ENCODE results near the gene EDA2R. TPM values are rescaled to one million over a fixed set of nuclear protein-coding genes. Genes with fewer than 3 reads are reported as not detected.

The EDA2R gene
- total RNA-seq, 1 experiment from 2014 or later: 0.05 TPM

GRCh38 chrX:66602381-66602938, 36.4 kb downstream of the EDA2R start:
- intact Hi-C loops (cut with micrococcal nuclease; ENCODE audit: unreplicated experiment): no loop called here
- Histone ChIP-seq H3K27me3 (ENCODE audit: control insufficient read depth, insufficient read depth, low read length) (no peaks in the 10 kb centered on the region), H3K27ac (ENCODE audit: low read length) (no peak overlapping the region), H3K36me3 (ENCODE audit: control insufficient read depth, insufficient read depth, low read length) (no peaks in the 10 kb centered on the region), H3K4me3 (ENCODE audit: low read depth in 2 of 2, low read length in 2 of 2) (no peak overlapping the region), H3K4me1 (ENCODE audit: control insufficient read depth, insufficient read depth, low read length) (no peaks in the 10 kb centered on the region), H3K9me3 (ENCODE audit: control insufficient read depth, insufficient read depth, low read depth, low read length) (no peaks in the 10 kb centered on the region)
- no peak for ATAC-seq
- TF ChIP-seq REST (IDR thresholded peaks at IDR 0.05; ENCODE audit: insufficient read depth in 1 of 2, low read depth in 2 of 2, low read length in 1 of 2): no peak
- TF ChIP-seq TCF7L2 (IDR thresholded peaks at IDR 0.05; ENCODE audit: low read depth, low read length): no peak
- no peak for TF ChIP-seq SIN3A (IDR thresholded peaks at IDR 0.05; ENCODE audit: borderline replicate concordance, insufficient read depth, low read depth, low read length)
- no peak for TF ChIP-seq POLR2AphosphoS5 (IDR thresholded peaks at IDR 0.05; ENCODE audit: low read depth, low read length)
- no peak for TF ChIP-seq CTCF (IDR thresholded peaks at IDR 0.05)
- ChIA-PET POLR2A (no interaction called here), CTCF (no interaction called here)
- BruUV-seq (replicated peaks): no TSS peak
- no peak for DNase-seq (ENCODE audit: low read depth, low spot score)
- in situ Hi-C loops (cut with HindIII; ENCODE audit: low pct_unique_long_range_greater_than_20kb, low sequenced_read_pairs): no loop called here

DNA sequence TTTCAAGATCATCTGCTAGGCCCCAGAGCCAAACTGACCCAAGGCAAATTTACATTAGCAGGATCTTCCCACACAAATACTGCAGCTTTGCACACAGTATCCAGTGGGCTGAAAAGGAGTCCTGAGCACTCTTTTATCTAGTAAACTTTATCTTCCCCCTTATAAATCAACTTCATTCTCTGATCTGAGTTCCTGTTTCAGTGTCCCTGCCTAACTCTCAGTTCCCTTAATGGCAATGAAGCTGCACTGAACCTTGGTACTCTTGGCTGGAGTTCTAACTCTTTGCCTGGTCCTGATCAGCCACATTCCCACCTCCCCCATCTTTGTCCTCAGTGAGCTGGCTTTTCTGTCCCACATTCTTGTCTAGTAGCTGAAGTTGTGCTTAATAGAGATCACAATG, 37.4 kb downstream of the EDA2R start:
- no peaks in the 10 kb centered on the region for H3K4me1 ChIP-seq (ENCODE audit: control insufficient read depth, insufficient read depth, low read length)
- no peak for DNase-seq (ENCODE audit: low read depth, low spot score)
- no peaks in the 10 kb centered on the region for H3K27me3 ChIP-seq (ENCODE audit: control insufficient read depth, insufficient read depth, low read length)
- ChIA-PET CTCF (no interaction called here), POLR2A (no interaction called here)
- intact Hi-C loops (cut with micrococcal nuclease; ENCODE audit: unreplicated experiment): no loop called here
- in situ Hi-C loops (cut with HindIII; ENCODE audit: low pct_unique_long_range_greater_than_20kb, low sequenced_read_pairs): no loop called here
- no peak overlapping the region for H3K27ac ChIP-seq (ENCODE audit: low read length)
- BruUV-seq (replicated peaks): no TSS peak
- no peak for ATAC-seq
- no peaks in the 10 kb centered on the region for H3K36me3 ChIP-seq (ENCODE audit: control insufficient read depth, insufficient read depth, low read length)
- TF ChIP-seq CTCF (IDR thresholded peaks at IDR 0.05): no peak
- no peak for TF ChIP-seq REST (IDR thresholded peaks at IDR 0.05; ENCODE audit: insufficient read depth in 1 of 2, low read depth in 2 of 2, low read length in 1 of 2)
- no peak for TF ChIP-seq SIN3A (IDR thresholded peaks at IDR 0.05; ENCODE audit: borderline replicate concordance, insufficient read depth, low read depth, low read length)
- TF ChIP-seq TCF7L2 (IDR thresholded peaks at IDR 0.05; ENCODE audit: low read depth, low read length): no peak
- no peak for TF ChIP-seq POLR2AphosphoS5 (IDR thresholded peaks at IDR 0.05; ENCODE audit: low read depth, low read length)
- no peaks in the 10 kb centered on the region for H3K9me3 ChIP-seq (ENCODE audit: control insufficient read depth, insufficient read depth, low read depth, low read length)
- no peak overlapping the region for H3K4me3 ChIP-seq (ENCODE audit: low read depth in 2 of 2, low read length in 2 of 2)

Data from Panc1 (cell line).